ENCODE results near the gene EXOC6.

EXOC6 gene, protein sequence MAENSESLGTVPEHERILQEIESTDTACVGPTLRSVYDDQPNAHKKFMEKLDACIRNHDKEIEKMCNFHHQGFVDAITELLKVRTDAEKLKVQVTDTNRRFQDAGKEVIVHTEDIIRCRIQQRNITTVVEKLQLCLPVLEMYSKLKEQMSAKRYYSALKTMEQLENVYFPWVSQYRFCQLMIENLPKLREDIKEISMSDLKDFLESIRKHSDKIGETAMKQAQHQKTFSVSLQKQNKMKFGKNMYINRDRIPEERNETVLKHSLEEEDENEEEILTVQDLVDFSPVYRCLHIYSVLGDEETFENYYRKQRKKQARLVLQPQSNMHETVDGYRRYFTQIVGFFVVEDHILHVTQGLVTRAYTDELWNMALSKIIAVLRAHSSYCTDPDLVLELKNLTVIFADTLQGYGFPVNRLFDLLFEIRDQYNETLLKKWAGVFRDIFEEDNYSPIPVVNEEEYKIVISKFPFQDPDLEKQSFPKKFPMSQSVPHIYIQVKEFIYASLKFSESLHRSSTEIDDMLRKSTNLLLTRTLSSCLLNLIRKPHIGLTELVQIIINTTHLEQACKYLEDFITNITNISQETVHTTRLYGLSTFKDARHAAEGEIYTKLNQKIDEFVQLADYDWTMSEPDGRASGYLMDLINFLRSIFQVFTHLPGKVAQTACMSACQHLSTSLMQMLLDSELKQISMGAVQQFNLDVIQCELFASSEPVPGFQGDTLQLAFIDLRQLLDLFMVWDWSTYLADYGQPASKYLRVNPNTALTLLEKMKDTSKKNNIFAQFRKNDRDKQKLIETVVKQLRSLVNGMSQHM

DNA sequence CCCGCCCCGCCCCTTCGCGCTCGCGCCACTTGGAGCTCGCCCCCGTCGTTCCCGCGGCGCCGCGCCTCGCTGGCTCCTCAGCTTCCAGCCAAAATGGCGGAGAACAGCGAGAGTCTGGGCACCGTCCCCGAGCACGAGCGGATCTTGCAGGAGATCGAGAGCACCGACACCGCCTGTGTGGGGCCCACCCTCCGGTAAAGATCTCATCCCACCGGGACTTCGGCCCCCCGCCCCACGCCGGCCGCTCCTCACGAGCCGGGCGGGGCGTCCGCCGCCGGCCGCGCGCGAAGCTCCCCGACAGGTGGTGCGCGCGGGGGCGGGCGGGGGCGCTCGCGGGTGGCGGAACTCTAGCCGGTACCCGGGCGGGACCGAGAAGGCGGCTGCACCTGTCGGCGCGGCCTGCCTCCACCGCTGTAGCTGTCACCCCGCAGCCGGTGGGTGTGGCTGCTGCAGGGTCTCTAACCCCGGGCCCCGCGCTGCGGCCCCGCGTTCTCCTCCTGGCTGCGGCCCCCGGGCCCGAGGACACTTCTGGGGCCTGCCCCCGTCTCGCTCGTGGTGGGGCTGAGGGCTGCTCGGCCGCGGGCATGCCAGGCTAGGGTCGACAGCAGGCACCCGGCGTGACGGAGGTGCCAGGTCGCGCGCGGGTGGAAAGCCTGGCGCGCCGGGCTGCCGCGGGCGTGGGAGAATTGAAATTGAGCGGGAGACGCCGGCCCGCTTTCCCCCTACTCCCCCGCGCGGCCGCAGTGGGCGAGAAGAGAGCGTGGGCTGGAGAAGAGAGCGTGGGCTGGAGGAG is at the start of gene EXOC6:
EXOC6 (plus strand) TSS at position 80 of the 793 bp plus-strand sequence; CDS start at position 94, 14 bp downstream.
- DNase-seq = peak; percentile 66

DNA sequence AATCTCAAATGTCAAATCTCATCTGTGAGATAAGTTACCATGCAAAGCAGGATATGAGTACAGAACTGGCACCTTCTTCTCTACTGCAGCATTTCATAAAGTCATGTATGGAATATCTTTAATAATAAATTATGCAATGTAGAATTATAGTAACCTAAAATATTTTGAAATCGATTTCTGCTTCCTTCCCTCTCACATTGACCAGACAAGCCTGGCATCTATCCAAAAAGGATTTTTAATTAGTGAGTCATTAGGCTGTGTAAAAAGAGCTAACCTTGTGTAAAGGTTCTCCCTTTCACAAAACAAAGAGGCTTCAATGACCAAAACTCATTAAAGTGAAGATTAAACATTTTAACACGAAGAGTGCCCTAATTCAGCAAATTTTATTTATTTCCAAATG is 48.8 kb upstream of the EXOC6 start:
- DNase-seq = peak; percentile 66

DNA sequence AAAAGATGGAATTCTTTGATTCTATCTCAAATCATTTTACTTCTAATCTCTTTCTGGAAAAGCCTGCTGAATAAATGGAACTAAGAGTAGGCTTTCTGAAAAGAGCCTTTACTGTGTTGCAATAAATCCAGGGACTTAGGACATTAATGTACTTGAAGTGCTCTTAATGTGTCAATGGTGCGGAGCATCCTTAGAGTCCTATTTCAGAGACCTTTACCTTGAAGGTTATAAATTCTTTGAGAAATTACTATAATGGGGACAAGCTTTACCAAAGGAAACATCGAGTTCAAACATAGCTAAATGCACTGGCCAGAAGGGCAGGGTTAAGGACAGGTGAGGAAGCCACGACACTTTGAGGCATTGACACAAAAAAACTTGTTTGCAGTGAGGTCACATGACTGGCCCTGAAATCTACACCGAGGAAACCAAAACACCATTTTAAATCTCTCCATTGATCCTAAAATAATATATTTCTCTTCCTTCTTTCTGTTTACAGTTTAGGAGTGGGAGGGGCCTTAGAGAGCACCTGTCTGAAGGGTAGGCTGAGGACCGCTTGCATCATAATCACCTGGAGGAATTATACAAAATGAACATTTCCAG is 48.1 kb upstream of the EXOC6 start:
- DNase-seq = peak; percentile 82

DNA sequence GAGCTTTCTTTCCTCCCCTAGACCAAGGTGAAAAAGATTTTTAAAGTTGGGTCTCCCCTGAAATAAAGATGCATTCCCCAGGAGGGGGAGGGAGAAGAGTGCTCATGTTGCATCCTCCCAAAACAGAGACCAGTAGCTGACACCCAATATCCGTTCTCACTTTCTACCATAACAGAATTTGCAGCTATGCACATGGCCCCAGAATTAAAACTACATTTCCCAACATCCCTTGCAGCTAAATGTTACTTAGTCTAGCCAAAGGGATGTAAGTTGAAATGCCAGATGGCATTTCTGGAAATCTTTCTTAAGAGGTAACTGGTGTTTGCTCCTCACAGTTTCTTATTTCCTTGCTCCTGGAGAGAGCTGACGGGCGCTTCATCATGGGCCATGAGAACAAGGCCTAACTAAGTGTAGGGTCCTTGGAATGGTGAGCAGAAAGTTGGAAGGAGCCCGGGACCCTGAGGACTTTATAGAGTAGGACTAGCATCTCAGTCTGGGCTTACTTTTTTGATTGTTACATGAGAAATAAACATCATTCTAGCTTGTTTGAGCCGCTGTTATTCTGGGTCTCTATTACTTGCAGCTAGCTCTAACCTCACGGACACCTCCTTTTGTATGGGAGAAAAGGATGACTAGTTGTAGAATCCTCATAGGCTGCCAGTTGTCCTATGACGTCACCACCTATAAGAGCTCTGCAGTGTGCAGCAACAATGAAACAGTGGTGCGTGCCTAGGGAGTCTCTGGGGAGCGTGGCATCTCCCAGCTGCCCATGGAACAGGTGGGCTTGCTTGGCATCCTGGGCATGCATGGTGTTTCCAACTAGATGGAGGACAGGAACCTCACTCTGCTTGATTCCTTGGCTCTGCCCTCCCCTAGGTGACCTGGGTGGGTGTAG is 46.1 kb upstream of the EXOC6 start:
- no peak for DNase-seq

DNA sequence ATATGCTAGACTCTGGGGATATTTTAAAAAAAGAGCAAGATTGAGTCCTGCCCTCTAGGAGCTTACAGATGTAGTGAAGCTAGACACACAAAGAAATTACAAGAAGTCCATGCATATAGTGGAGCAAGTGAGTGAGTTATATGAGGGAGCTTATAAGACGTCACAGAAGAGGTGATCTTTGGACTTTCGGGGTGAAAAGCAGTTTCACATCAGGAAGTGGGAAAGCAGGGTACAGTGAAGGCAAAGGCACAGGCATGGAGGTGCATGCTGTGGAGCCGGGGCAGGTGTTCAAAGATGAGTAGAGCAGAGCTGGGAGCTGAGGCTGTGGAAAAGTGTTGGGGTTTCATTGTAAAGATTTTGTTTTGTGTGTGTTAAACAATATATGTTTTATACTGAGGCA is 38.5 kb upstream of the EXOC6 start:
- no peak for DNase-seq

DNA sequence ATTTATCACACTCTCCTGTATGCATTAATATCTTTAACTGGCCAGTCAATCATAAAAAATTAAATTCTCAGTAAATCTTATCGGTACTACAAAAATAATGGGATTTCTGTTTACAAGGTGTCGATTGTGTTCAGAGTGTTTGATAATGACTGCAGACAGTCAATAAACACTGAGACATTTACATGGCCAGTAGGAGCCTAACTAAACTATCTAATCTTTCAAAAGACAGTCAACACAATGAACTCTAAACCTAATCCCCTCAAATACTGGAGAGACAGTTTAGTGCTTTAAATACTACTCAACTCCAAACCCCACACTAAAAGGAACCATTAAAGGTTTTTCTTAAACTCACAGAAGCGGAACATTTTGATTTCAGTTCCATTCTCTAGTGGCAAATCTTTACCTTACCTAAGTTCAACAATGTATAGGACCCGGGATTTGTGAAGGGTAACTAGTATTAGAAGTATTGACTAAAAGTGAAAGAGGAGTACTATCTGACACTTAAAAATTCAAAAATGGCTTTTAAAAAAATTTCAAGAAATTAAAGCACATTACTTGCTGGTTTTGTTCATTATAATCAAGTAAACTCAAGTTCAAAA is 37.3 kb upstream of the EXOC6 start:
- DNase-seq = no peak

DNA sequence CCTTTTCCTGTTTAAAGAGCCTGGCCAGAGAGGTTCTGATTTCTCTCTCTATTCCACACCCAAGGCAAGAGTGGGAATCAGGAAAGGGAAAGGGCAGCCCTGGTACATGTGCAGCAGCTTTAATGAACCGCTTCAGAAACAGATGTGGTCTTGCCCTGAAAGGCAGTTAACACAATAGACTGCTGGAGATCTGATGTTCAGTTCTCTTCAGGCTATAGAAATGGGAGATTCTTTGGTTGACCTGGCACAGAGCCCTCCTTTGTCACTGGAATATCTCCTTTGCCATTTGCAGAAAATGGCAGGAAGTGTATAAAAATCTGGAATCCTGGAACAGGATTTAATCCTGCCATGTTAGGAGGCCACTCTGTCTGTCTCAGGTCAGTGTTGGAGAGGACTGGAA is 36.3 kb upstream of the EXOC6 start:
- DNase-seq = no peak

DNA sequence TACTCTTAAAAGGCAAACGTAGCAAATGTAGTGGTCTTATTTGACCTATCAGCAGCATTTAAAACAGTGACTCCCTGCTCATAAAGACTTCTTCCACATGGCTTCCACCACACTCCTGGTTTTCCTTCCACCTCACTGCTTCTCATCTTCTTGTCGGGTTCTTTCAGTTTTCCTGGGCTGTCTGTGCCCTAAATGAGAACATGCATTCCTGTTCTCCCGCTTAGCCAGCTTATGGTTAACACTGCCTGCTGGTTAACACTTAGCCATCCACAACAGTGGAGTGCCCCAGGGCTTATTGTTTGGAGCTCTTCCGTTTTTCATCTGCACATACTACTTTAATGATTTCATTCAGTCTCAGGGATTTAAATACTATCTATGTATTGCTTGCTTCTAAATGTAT is 34.3 kb upstream of the EXOC6 start:
- DNase-seq = no peak

DNA sequence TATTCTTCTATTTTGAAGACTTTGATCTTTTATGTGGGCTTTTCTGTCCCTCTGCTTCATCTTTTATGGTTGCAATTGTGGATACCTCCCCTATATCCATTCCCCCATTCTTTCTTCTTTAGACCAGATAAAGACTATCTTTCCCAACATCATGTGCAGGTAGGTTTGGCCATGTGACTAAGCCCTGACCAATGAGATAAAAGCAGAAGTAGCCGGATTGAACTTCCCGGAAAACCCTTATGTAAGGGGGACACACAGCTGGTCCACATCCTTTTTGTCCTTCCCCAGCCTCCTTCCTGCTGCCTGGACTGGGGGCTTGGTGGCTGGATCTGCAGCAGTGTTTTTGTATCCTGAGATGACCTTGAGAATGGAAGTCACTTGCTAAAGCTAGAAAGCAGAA is 33.5 kb upstream of the EXOC6 start:
- no peak for DNase-seq

DNA sequence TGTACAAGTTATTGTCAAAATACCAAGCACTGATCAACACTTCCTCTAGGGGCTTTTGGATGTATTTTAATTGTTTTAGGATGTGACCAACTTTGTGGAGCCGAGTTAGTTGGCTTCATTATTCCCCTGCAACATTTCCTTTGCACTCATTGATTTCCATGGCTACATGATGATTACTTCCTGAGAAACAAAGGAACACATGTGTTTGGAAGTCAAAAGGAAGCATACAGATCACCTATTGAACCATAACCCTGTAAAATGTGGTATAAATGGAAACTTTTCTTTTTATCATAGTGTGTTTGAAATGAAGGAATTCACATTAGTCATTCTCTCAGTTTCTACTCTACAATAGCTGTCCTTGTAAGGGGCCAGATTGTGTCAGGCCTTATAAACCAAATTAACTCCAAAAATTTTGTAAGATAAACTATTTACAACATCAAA is 32.2 kb upstream of the EXOC6 start:
- no peak for DNase-seq

DNA sequence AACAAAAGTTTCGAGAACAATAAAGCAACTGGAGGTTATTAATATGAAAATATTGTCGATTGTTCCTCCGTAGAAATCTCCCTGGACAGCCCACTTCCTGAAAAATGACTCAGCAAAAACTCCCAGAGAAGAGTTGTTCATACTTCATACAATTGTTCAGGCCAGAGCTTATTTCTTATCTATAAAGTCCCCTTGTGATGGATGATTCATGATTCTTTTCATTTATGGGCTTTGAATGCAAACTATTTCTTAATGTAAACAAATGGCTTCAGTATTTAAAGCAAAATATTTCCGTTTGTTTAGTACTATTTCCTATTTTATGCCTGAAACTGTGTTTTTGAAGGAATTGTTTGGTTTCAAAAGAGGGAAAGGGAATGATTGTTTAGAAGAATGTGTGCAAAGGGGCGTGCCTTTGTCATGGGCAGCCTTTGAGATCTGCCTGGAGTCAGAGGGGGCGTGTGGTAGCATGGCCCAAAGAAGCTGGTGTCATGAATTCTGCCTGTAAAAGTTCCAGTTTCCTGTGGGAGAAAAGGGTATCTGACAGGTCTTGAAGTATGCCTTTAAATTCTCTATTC is 26.2 kb upstream of the EXOC6 start:
- DNase-seq = no peak

DNA sequence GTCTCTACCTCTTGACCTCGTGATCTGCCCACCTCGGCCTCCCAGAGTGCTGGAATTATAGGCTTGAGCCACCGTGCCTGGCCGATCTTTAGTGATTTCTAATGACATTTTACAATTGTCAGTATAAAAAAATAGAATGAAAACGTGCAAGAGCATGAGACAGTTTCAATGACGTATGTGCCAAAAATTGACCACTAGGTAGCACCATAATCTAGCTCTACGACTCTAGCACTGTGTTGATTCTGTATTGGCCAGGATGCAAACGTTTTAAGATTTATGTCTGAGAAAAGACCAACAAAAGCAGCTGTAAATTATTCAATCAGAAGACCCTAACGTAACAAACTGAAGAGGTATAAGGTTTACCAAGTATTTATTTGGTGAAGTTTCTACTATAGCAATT is 25.4 kb upstream of the EXOC6 start:
- DNase-seq = no peak

DNA sequence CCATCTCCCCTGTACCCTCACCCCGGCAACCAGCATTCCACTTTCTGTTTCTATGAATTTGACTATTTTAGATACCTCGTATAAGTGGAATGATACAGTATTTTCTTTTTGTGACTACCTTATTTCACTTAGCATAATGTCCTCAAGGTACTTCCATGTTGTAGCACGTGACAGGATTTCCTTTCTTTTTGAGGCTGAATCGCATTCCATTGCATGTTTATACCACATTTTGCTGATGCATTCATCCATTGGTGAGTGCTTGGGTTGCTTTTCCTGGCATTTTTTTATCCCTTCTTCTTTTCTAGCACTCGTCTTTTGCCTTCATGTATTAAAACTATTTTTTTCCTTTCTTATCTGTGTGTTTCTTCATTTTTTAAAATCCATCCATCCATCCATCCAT is 22.3 kb upstream of the EXOC6 start:
- no peak for DNase-seq

DNA sequence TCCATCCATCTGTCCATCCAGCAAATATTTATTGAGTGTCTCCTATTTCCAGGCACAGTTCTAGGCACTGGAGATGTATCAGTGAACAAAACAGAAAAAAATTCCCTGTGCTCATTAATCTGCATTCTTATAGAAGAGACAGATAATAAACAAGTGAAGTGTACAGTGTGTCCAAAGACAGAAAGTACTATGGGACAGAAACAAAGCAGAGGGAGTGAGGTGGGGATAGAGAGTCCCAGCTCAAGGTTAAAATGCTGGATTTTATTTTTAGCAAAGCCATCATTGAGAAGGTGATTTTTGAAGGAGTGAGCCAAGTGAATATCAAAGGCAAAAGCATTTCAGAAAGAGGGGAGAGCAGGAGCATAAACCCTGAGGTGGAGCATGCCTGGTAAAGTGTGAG is 21.8 kb upstream of the EXOC6 start:
- no peak for DNase-seq

DNA sequence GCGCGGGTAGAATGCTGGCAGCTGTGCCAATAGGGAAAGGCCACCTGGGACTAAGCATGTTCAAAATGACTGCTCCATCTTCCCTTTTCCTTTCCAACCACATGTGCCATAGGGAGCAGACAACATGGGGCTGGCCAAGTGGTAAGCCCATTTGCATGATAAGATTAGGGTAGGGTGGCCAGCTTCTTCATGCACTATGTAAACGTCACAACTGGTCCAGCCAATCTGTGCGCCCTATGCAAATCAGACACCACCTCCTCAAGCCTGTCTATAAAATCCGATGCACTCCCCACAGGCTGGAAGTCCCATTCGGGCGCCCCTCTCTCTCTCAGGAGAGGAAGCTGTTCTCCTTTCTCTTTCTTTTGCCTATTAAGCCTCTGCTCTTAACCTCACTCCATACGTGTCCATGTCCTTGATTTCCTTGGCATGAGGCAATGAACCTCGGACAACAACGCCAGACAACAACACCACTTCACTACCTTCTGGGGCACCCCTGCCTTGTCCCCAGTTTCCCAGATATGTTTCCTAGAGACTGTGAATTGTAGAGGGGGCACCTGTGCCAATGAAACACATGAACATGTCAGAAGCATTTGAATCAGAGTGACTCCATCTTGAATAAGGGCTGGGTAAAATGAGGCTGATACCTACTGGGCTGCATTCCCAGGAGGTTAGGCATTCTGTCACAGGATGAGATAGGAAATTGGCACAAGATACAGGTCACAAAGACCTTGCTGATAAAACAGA is 19.1 kb upstream of the EXOC6 start:
- DNase-seq = no peak

DNA sequence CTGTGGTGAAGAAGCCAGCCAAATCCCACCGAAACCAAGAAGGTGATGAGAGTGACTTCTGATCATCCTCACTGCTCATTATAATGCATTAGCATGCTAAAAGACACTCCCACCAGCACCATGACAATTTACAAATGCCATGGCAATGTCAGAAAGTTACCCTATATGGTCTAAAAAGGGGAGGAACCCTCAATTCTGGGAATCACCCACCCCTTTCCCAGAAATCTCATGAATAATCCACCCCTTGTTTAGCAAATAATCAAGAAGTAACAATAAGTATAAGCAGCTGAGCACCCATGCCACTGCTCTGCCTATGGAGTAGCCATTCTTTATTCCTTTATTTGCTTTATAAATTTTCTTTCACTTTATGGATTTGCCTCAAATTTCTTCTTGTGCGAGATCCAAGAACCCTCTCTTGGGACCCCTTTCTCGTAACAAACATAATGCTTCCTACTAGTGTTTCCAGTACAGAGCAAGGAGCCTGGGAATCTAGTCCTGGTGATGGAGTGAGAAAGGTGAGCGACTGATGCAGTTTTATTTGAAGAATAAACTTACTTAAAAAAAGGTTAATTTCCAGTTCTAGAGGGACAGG is 18.4 kb upstream of the EXOC6 start:
- no peak for DNase-seq

DNA sequence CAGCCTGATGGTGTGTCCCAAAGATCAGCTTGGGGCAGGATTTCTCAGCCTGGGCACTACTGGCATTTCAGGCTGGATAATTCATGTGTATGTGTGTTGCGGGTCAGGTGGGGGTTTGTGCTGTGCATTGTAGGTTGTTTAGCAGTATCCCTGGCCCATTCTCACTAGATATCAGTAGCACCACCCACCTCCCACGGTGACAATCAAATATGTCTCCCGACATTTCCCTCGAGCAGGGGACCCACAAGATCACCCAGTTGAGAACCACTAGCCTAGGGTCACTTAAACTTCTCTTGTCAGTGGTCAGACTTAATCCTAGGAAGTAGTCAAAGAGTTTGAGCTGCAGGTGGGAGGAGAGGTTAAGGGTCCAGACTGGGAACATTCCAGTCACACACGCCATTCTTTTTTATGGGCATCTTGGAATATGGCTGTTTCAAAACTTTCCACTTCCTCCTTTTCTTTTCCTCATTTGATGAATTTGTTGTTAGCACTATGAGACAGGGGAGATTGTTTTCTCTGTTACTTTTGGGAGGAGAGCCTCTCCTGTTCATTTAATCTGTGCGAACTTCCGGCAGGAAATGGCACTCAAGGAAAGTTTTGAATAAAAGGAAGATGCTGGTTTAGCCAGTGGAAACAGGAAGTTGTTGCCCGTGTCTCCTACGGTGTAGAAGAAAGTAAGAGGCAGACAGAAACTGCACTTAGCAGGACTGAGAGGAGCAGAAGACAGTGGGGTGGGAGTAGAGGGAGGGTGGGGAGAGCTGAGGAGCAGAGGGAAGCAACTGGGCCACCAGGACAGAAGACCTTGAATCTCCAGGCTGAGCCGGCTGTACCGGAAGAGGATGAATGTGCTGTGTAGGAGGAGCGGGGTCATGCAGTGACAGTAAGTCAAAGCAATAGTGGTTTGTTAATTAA is 17.6 kb upstream of the EXOC6 start:
- DNase-seq = no peak

DNA sequence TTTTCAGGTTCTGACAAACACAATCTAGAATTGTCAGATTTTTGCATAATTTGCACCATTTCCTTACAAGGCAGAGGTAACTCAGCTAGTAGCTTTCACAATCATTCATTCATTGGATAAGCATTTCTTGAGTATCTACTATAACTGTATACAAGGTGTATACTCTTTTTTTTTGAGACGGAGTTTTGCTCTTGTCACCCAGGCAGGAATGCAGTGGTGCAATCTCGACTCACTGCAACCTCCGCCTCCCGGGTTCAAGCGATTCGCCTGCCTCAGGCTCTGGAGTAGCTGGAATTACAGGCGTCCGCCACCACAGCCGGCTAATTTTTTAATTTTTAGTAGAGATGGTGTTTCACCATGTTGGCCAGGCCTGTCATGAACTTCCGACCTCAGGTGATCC is 16.2 kb upstream of the EXOC6 start:
- DNase-seq = no peak

All from NCI-H1105 treated with DMSO at 0.1 percent for 48 hours (cell line).